ENCODE data around the gene FIZ1.

The FIZ1 gene

GRCh38 chr19:55635334-55635717 is 36.0 kb upstream of the FIZ1 start:
- no peak for DNase-seq (ENCODE audit: low spot score)

GRCh38 chr19:55633861-55634260 is 34.5 kb upstream of the FIZ1 start:
- no peak for DNase-seq (ENCODE audit: low spot score)

- no peak for DNase-seq (ENCODE audit: low spot score)
Measured at GRCh38 chr19:55632463-55632834, 33.1 kb upstream of the FIZ1 start.

- DNase-seq (ENCODE audit: low spot score), result no peak
Measured at GRCh38 chr19:55626350-55626749, 27.0 kb upstream of the FIZ1 start.

GRCh38 chr19:55625004-55625326 is 25.6 kb upstream of the FIZ1 start:
- DNase-seq (ENCODE audit: low spot score), result no peak

- DNase-seq (ENCODE audit: low spot score), result peak; percentile 96
Measured at GRCh38 chr19:55624109-55625003, 25.0 kb upstream of the FIZ1 start, which contains the start of gene ZNF784. Gene ZNF784 (minus strand): TSS chr19:55624566. CDS start chr19:55624561, 5 bp downstream.

- no peak for DNase-seq (ENCODE audit: low spot score)
Measured at GRCh38 chr19:55623561-55623960, 24.2 kb upstream of the FIZ1 start.

- no peak for DNase-seq (ENCODE audit: low spot score)
Measured at GRCh38 chr19:55623130-55623529, 23.8 kb upstream of the FIZ1 start.

GRCh38 chr19:55622242-55622969 is 23.1 kb upstream of the FIZ1 start:
- DNase-seq (ENCODE audit: low spot score), result no peak

- no peak for DNase-seq (ENCODE audit: low spot score)
Measured at GRCh38 chr19:55621673-55622231, 22.4 kb upstream of the FIZ1 start.

GRCh38 chr19:55621205-55621672 is 21.9 kb upstream of the FIZ1 start:
- DNase-seq (ENCODE audit: low spot score), result no peak

GRCh38 chr19:55620410-55621204 is 21.3 kb upstream of the FIZ1 start:
- no peak for DNase-seq (ENCODE audit: low spot score)

GRCh38 chr19:55619286-55619685 is 20.0 kb upstream of the FIZ1 start:
- no peak for DNase-seq (ENCODE audit: low spot score)

GRCh38 chr19:55618426-55618825 is 19.1 kb upstream of the FIZ1 start:
- DNase-seq (ENCODE audit: low spot score), result no peak

- DNase-seq (ENCODE audit: low spot score), result no peak
Measured at GRCh38 chr19:55617426-55617825, 18.1 kb upstream of the FIZ1 start.

GRCh38 chr19:55616395-55616875 is 17.1 kb upstream of the FIZ1 start:
- DNase-seq (ENCODE audit: low spot score), result no peak

GRCh38 chr19:55615543-55616394 is 16.5 kb upstream of the FIZ1 start:
- no peak for DNase-seq (ENCODE audit: low spot score)

- no peak for DNase-seq (ENCODE audit: low spot score)
Measured at GRCh38 chr19:55614711-55615542, 15.6 kb upstream of the FIZ1 start.

GRCh38 chr19:55613930-55614710 is 14.8 kb upstream of the FIZ1 start:
- DNase-seq (ENCODE audit: low spot score), result no peak
